ENCODE data around the gene IL1RAPL1.
"Not testable (repeated sequence)": the region's sequence is repeated elsewhere in the genome, so short reads cannot be mapped to it uniquely, and the experiment has no call there.

IL1RAPL1 gene

DNA sequence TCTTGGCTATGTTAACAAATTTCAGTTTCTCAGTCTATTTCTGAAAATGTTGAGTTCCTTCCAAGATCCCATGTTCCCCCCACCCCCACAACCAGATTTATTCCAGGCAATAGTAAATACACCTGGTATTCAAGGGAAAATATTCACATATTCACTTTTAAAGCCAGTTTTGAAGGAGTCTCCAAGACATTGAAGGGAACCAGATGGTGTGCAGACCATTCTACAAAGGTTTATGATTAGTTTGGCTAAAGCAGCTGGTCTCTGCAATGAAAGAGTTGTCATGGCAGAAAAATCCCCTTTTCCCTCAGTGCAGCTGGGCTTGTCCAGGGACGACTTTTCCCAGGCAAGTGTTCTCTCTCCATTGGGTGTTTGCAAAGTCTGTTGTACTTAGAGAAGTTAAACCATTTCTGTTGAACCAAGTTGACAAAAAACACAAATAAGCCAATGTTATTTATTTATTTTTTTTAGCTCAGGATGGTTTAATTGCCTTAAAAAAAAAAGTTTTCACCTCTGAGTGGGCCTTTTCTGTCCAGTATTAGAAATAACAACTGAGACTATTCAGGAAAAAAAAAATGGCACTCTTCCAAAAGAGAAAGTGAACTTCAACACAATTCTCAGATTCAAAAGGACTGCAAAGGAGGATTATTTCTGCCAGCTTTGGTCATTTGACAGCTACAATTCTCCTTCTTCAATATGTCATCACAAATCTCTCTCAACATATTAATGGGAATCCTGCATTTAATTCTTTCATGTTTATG, 410.6 kb downstream of the IL1RAPL1 start:
- DNase-seq = no peak

DNA sequence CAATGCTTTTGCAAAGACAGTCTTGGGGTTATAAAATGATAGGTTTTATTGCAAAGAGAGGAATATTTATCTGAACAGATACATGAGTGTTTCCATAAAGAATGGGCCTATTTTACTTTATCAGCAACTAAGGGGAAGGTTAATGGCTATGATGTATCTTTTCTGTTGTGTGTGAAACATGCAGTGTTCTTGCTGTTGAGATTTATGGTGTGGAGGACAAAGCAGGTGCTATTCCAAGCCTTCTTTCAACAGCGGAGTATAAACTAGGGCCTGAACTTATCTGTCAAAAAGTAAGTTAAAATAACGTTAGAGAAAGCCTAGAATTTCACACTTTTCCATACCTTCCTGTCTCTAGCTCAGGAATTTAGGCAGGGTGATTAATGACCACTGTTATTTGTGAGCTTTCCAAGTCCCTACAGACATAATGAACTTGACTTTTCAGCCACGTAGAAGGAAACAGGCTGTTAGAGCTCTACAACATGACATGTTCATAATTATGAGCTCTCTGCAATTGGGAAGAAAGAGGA, 411.4 kb downstream of the IL1RAPL1 start:
- no peak for DNase-seq

DNA sequence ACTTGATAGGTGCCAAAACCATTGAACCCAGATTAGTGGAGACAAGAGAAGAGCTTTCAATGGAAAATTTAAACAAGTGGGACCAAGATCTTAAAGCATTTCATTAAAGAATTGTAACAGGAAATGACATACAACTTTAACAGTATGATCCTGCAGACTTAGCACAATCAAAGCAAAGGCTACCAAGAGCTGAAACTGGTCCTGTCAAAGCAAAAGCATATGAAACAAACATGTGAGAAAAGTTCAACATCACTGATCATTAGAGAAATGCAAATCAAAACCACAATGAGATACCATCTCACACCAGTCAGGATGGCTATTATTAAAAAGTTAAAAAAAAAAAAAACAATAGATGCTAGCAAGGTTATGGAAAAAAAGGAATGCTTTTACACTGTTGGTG, 425.6 kb downstream of the IL1RAPL1 start:
- no peak for DNase-seq

GRCh38 chrX:29023207-29023606, 436.0 kb downstream of the IL1RAPL1 start:
- DNase-seq = no peak

DNA sequence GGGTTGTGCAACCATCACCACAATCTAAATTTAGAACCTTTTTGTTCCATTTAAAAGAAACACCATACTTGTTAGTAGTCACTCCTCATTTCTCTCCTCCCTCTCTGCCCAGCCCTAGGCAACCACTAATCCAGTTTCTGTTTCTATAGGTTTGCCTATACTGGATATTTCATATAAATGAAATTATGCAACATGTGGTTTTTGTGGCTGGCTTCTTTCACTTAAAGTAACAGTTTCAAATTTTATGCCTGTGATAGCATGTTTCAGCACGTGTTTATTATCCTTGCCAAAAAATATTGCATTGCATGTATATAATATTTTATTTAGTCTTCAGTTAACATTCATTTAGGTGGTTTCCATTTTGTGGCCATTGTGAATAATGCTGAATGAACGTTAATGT, 437.6 kb downstream of the IL1RAPL1 start:
- no peak for DNase-seq

- no peak for DNase-seq
Measured at GRCh38 chrX:29039501-29039900, 452.3 kb downstream of the IL1RAPL1 start.

DNA sequence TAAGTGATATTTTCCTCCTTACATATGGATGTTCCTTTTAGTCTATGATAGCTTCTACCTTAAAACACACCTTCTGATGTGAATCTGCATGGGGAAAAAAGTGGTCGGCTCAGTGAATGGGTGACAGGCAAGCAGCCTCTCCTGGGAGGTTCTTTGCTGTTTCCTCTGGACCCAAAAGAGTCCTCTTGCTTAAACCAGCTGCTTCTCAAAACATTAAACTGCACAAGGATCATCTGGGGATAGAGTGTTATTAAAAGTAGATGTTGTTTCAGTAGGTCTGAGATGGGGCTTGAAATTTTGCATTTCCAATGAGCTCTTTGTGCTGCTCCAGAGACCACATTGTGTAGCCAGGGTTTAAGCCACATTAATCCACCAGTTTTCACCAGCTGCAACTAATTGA, 452.9 kb downstream of the IL1RAPL1 start:
- no peak for DNase-seq

- DNase-seq = no peak
Measured at GRCh38 chrX:29042341-29042740, 455.1 kb downstream of the IL1RAPL1 start.

GRCh38 chrX:29043746-29044145, 456.5 kb downstream of the IL1RAPL1 start:
- DNase-seq = no peak

GRCh38 chrX:29044423-29045184, 457.4 kb downstream of the IL1RAPL1 start:
- DNase-seq = no peak

DNA sequence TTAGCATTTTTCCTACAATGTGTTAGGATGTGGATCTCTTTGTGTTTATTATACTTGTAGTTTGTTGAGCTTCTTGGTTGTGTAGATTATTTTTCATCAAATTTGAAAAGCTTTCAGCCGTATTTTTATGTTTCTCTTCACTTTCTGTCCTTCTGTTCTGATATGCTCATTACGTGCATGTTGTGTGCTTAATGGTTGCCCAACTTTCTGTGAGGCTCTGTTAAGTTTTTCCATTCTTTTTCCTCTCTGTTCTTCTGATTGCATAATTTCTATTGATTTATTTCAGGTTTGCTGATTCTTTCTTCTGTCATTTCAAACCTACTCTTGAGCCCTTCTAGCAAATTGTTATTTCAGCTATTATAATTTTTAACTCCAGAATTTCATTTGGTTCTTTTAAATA, 478.2 kb downstream of the IL1RAPL1 start:
- no peak for DNase-seq

GRCh38 chrX:29066516-29066915, 479.3 kb downstream of the IL1RAPL1 start:
- DNase-seq = no peak

DNA sequence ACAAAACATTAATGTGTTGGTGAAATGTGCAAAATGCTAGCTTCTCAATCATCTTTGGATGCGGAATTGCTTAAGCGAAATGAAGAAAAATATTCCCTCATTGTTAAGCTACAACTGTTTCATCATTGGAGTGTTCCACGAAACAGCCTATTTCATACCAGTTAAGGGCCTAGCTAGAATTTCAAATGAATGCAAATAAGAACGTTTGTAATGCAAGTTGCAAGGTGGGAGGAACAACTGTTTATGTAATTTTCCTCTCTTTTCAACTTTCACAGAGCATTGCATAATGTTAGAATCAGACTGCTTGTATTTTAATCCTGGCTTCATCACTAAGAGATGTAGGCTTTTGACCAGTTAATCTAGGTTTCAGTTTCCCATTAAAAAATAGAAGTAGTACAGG, 480.1 kb downstream of the IL1RAPL1 start:
- no peak for DNase-seq

DNA sequence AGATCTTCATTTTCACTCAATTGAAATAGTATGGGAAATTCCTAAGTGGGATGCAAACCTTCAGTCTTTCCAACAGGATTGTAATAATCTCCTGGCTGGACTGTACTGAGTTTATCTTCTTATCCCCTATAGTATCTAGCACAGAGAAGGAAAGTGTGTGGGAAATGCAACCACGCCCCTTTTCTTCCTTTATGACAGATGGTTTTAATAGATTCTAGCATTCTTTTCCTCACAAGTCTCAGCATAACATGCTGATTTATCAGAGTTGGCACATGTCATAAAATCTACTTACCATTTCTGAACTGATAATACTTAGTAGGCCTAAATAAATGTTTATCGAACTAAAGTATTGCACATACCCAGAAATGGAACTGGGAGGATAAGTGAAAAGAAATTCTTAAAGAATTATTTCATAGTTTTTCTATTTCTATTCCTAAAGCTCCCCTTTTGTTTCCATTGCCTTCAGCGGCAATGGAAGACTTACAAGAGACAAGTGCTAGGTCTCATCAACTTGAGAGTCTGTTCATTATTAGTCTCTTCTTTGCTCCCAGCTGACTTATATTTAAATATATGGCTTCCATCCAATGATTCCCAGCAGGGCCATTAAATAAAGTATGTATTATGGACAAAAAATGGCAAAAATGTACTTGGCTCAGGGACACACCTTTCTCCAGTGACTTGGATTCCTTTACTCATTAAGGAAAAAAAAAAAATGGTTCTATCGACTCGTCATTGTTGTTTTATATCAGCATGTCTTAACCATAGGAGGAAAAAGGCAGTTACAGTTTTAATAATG, 484.5 kb downstream of the IL1RAPL1 start:
- DNase-seq = no peak

DNA sequence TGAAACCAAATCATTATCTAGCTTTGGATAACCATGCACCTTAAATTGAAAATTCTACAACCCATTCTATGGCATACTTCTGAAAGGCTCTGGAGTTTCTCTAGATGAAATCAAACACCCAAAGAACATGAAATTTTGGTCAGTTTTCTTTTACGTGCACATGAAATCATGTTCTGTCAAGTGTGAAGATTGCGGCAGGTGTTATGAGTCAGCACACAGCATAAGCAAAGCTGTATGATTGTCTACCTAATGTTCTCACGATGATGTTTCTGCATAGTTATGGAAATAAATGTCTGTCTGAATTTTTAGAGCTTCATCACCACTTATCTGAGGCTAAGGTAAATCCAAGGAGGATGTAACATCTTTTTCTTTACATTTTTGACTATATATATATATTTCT, 495.3 kb downstream of the IL1RAPL1 start:
- no peak for DNase-seq

- no peak for DNase-seq
Measured at GRCh38 chrX:29083823-29084222, 496.6 kb downstream of the IL1RAPL1 start.

DNA sequence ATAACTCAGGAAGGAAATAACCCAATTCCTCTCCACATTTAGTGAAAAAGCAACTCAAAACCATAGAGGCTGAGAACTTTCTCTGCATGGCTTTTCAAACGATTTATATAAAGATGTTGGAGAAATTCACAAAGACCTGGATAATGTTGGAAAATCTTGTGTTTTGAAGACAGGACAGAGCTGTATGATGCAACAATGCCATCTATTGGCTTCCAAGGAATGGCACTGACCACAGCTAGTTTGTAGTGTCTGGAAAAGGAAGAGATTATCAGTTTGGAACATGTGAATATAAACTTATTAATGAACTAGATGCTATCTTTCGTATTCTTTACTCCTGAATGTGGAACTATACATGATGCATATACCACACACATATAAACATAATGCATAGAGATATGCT, 503.6 kb downstream of the IL1RAPL1 start:
- DNase-seq = no peak

GRCh38 chrX:29107231-29107630, 520.0 kb downstream of the IL1RAPL1 start:
- no peak for DNase-seq

- no peak for DNase-seq
Measured at GRCh38 chrX:29110041-29110440, 522.8 kb downstream of the IL1RAPL1 start.

DNA sequence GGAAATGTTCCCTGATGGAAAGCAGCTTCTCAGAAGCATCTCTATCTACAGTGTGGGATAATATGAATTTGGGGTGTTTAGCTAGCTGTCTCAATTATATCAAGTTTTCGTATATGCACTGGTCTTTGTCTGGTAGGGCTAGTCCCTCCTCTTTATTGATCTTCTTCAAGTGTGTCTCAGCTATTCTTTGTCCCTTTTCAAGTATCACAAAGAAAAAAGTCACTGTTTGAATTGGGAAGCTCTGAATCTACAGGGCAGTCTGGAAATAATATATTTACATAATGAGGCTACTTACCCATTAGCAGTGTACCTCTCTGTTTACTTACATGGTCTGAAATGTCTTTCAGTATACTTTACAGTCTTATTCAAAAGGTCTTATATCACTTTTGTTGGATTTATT, 526.0 kb downstream of the IL1RAPL1 start:
- no peak for DNase-seq

DNA sequence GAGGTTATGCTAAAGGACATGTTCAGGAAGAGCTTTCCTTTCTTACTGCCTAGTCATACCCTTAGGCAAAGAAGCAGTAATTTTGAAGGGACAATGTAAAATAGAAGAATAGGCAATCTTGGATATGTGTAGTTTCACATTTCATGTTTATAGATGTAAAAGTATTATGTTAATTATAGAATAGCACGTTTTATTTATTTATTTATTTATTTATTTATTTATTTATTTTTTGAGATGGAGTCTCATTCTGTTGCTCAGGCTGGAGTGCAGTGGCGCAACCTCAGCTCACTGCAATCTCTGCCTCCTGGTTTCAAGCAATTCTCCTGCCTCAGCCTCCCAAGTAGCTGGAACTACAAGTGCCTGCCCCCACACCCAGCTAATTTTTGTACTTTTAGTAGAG, 535.6 kb downstream of the IL1RAPL1 start:
- not testable (repeated sequence) for DNase-seq

DNA sequence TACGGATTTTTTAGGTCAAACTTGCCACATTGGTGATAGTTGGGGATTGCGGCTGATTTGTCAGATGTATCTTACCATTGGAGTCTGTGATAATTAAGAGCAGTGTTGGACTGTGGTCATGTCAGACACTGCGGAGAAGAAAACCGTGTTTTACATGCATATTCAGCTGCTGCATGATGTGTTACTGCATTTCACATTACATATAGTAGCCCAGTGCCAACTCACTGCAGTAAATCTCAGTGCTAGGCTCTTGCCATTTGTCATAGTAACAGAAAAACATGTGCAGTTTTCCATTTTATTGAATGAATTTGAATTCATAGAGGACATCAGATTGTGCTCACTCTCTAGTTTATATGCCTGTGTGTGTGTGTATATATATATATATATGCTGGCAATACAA, 543.7 kb downstream of the IL1RAPL1 start:
- DNase-seq = no peak

GRCh38 chrX:29136904-29137303, 549.7 kb downstream of the IL1RAPL1 start:
- no peak for DNase-seq
